Measurements from ENCODE around the gene ST6GALNAC6. TPM values are rescaled to one million over a fixed set of nuclear protein-coding genes. Genes with fewer than 3 reads are reported as not detected.

ST6GALNAC6 gene
- total and polyA plus RNA-seq, 2 of the 4 experiments (the other 2 are of a cell fraction), result 35.7 to 48.6 TPM

- TF ChIP-seq CHD1 (IDR thresholded peaks at IDR 0.05; ENCODE audit: low read depth, low read length), result no peak
- TF ChIP-seq MAFK (IDR thresholded peaks at IDR 0.05; ENCODE audit: low read depth, low read length), result no peak
- no peak for TF ChIP-seq MXI1 (IDR thresholded peaks at IDR 0.05; ENCODE audit: borderline replicate concordance, low read depth, low read length)
These were observed 45.9 kb downstream of the ST6GALNAC6 start (continued) for GRCh38 chr9:127853312-127854183.

- ATAC-seq (ENCODE audit: low read depth) (no peak), DNase-seq (no peak)
- Histone ChIP-seq H3K14ac (replicated peaks; ENCODE audit: low read depth, low read length) (peak overlapping the region; percentile 8; the same call in 1 of the 2 replicates), H3K36me3 (ENCODE audit: control insufficient read depth, insufficient read depth, low read length) (peaks cover 23% of the 10 kb centered on the region), H3K4me3 (ENCODE audit: insufficient read depth, low read depth, low read length) (peak overlapping the region; percentile 56; the same call in 1 of the 2 replicates), H2BK5ac (ENCODE audit: low read depth, low read length, poor library complexity, severe bottlenecking) (no peak overlapping the region), H3K27ac (ENCODE audit: insufficient read depth, low read length) (peak overlapping the region; percentile 87; the same call in 1 of the 2 replicates), H2AK9ac (replicated peaks; ENCODE audit: low read depth, low read length, poor library complexity) (peak overlapping the region; percentile 99), H2BK20ac (ENCODE audit: low read depth, low read length) (no peak overlapping the region), H2AFZ (replicated peaks; ENCODE audit: low read length, poor library complexity) (no peak overlapping the region), H2BK15ac (ENCODE audit: low read depth, low read length) (no peak overlapping the region), H3K9ac (ENCODE audit: low read depth, low read length) (peak overlapping the region; percentile 80; the same call in 1 of the 2 replicates), H3K4ac (ENCODE audit: low read depth, low read length) (peak overlapping the region; percentile 73), H3K4me1 (ENCODE audit: control insufficient read depth, insufficient read depth, low read length) (peaks cover 11% of the 10 kb centered on the region), H4K5ac (ENCODE audit: low read depth, low read length) (peak overlapping the region; percentile 7; the same call in 1 of the 2 replicates), H3K9me3 (ENCODE audit: control insufficient read depth, insufficient read depth, low read length) (peaks cover 10% of the 10 kb centered on the region), H3K9me1 (ENCODE audit: insufficient read depth, low read length) (peaks cover 12% of the 10 kb centered on the region), H3K4me2 (ENCODE audit: low read depth, low read length) (peak overlapping the region; percentile 83), H4K8ac (ENCODE audit: low read depth in 2 of 2, low read length in 2 of 2) (peak overlapping the region in 1 of 2 experiments; percentile 25; a peak in 2 of 4 replicates), H4K91ac (ENCODE audit: insufficient read depth, low read depth, low read length) (peak overlapping the region; percentile 53; the same call in 1 of the 2 replicates), H4K20me1 (ENCODE audit: insufficient read depth, low read length) (0 out of 2 replicates have a peak, but pooled peaks cover 3% of the 10 kb centered on the region), H3K18ac (ENCODE audit: low read depth, low read length) (no peak overlapping the region), H2AK5ac (ENCODE audit: low read depth, low read length) (peak overlapping the region; percentile 64; the same call in 1 of the 2 replicates), H3K23ac (ENCODE audit: low read depth, low read length) (peak overlapping the region; percentile 93), H2BK120ac (ENCODE audit: low read depth, low read length) (no peak overlapping the region), H3K79me1 (ENCODE audit: low read depth in 1 of 2, low read length in 2 of 2) (peaks cover 16 to 59% of the 10 kb centered on the region in 2 experiments), H3K27me3 (ENCODE audit: control insufficient read depth, insufficient read depth, low read length) (no peaks in the 10 kb centered on the region), H3K56ac (ENCODE audit: extremely low read depth, insufficient read depth, low read length) (no peak overlapping the region)
- no TSS peak for BruUV-seq (replicated peaks)
- ChIA-PET POLR2A (ENCODE audit: unreplicated experiment) (no interaction called here), CTCF (interaction anchor here (1.5 kb wide), 1 partner anchor 118 kb away, joined by 4 read pairs; the partner anchor contains the start of gene TOR2A)
- 77% methylated on average over 3 of the region's 9 CpGs; no CpG with 5 or more reads in 1 of the 2 experiments for WGBS, 2 experiments (ENCODE audit: extremely low coverage in 2 of 2, insufficient read length in 1 of 2)
- in situ Hi-C loops (cut with MboI; ENCODE audit: low sequenced_read_pairs) (no loop called here), dilution Hi-C loops (cut with HindIII; ENCODE audit: low sequenced_read_pairs, unreplicated experiment) (no loop called here), intact Hi-C loops (cut with micrococcal nuclease) (loop anchor here (5.0 kb wide), 1 partner anchor 51 kb away; the partner anchor contains the start of gene FPGS)
- TF ChIP-seq MAZ (IDR thresholded peaks at IDR 0.05; ENCODE audit: borderline replicate concordance, low read depth, low read length) (no peak), CEBPB (IDR thresholded peaks at IDR 0.05; ENCODE audit: low read depth, low read length) (no peak), BHLHE40 (IDR thresholded peaks at IDR 0.05; ENCODE audit: low read depth, low read length) (no peak)
These were observed 46.6 kb downstream of the ST6GALNAC6 start for GRCh38 chr9:127852829-127853228.

Measured in IMR-90 (cell line).